OCI-LY3 (cell line): ENCODE data around the gene CD320.

Source experiments
- H2AFZ ChIP-seq: fragments of 200-600, 300-600 bp; shearing (Covaris generic); 2 replicates; pipeline ENCODE4 v1.6.0; 2014; ENCODE audit warnings: antibody characterized with exemption, low read depth, low read length
- H3K27ac ChIP-seq: fragments of 200-600, 300-600 bp; sonication (generic); 2 replicates; pipeline ENCODE4 v1.5.1; 2014; ENCODE audit warnings: mild to moderate bottlenecking, low read length, moderate library complexity, mixed read lengths
- H3K27me3 ChIP-seq: fragments of 200-600, 300-600 bp; sonication (generic); 2 replicates; pipeline ENCODE4 v1.6.1; 2014; ENCODE audit warnings: low read depth, low read length, mixed read lengths
- H3K36me3 ChIP-seq: fragments of 200-600, 300-600 bp; sonication (generic); replicated peaks from 2 replicates; pipeline ENCODE3; 2014; ENCODE audit warnings: low read depth, low read length, mixed read lengths
- H3K4me1 ChIP-seq: fragments of 300-600, 200-600 bp; sonication (generic); 2 replicates; pipeline ENCODE4 v1.6.1; 2014; ENCODE audit warnings: low read length, mixed read lengths
- H3K4me2 ChIP-seq: fragments of 200-600, 300-600 bp; sonication (generic); 2 replicates; pipeline ENCODE4 v1.6.1; 2014; ENCODE audit warnings: low read length, mixed read lengths
- H3K4me3 ChIP-seq: fragments of 300-600, 200-600 bp; sonication (generic); 2 replicates; pipeline ENCODE4 v1.5.1; 2014; ENCODE audit warnings: antibody characterized with exemption, mild to moderate bottlenecking, low read length, moderate library complexity
- H3K79me2 ChIP-seq: fragments of 300-600, 200-600 bp; shearing (Covaris generic); 2 replicates; pipeline ENCODE4 v1.6.1; 2014; ENCODE audit warnings: mild to moderate bottlenecking, low read length, mixed read lengths
- H3K9ac ChIP-seq: fragments of 300-600, 200-600 bp; shearing (Covaris generic); 2 replicates; pipeline ENCODE4 v1.6.0; 2014; ENCODE audit warnings: mild to moderate bottlenecking, low read length, moderate library complexity
- H3K9me3 ChIP-seq: fragments of 200-600, 300-600 bp; shearing (Covaris generic); 2 replicates; pipeline ENCODE4 v1.6.1; 2014; ENCODE audit warnings: low read length, mixed read lengths; ENCODE audit not compliant: insufficient read depth
- H4K20me1 ChIP-seq: fragments of 200-600, 300-600 bp; sonication (generic); 2 replicates; pipeline ENCODE4 v1.6.1; 2016; ENCODE audit warnings: low read length, mixed read lengths; ENCODE audit not compliant: insufficient read depth
- CTCF ChIP-seq: fragments of 200-600, 300-600 bp; sonication (generic); IDR thresholded peaks from 2 replicates; pipeline ENCODE4 v1.5.1; 2014; ENCODE audit warnings: antibody characterized with exemption, low read length, low read depth
- EZH2phosphoT487 ChIP-seq: fragments of 200-600 bp; shearing (Covaris generic); IDR thresholded peaks from 2 replicates; pipeline ENCODE4 v1.6.1; 2018; ENCODE audit warnings: antibody characterized with exemption, mixed run types, low read depth

Gene CD320

GRCh38 chr19:8331263-8331845 lies 23.2 kb upstream of the CD320 start:
- H2AFZ ChIP-seq, result no peak overlapping the region
- TF ChIP-seq EZH2phosphoT487 (no peak), CTCF (no peak)
- H3K36me3 ChIP-seq, result no peaks in the 10 kb centered on the region
- no peak overlapping the region for H3K4me3 ChIP-seq
- no peaks in the 10 kb centered on the region for H3K79me2 ChIP-seq
- no peak overlapping the region for H3K4me2 ChIP-seq
- no peaks in the 10 kb centered on the region for H3K27me3 ChIP-seq
- H3K27ac ChIP-seq, result no peak overlapping the region
- no peaks in the 10 kb centered on the region for H3K4me1 ChIP-seq
- no peaks in the 10 kb centered on the region for H4K20me1 ChIP-seq
- no peaks in the 10 kb centered on the region for H3K9me3 ChIP-seq
- H3K9ac ChIP-seq, result no peak overlapping the region

DNA sequence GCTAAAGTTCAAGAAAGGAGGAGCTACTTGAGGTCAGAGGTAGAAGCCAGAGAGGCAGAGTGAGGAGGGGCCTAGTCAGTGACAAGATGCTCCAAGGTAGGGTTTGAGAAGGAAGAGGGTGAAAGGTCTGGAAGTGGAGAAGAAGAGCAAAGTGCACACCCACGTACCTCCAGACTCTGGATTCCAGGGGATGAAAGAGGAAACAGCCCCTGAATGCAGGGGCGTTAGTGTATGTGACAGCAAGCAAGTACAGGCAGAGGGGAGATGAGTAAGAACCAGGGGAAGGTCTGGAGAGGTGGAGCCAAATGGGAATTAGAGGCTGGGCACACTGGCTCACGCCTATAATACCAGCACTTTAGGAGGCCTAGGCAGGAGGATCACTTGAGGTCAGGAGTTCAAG lies 21.8 kb upstream of the CD320 start:
- TF ChIP-seq EZH2phosphoT487 (no peak), CTCF (no peak)
- no peaks in the 10 kb centered on the region for H3K36me3 ChIP-seq
- H3K4me3 ChIP-seq, result no peak overlapping the region
- H3K4me1 ChIP-seq, result no peaks in the 10 kb centered on the region
- no peak overlapping the region for H2AFZ ChIP-seq
- no peaks in the 10 kb centered on the region for H4K20me1 ChIP-seq
- H3K9me3 ChIP-seq, result no peaks in the 10 kb centered on the region
- no peak overlapping the region for H3K9ac ChIP-seq
- no peaks in the 10 kb centered on the region for H3K79me2 ChIP-seq
- H3K27me3 ChIP-seq, result no peaks in the 10 kb centered on the region
- no peak overlapping the region for H3K27ac ChIP-seq
- H3K4me2 ChIP-seq, result no peak overlapping the region

GRCh38 chr19:8325454-8325853 lies 17.3 kb upstream of the CD320 start:
- Histone ChIP-seq H3K4me1 (peaks cover 14% of the 10 kb centered on the region), H3K27me3 (no peaks in the 10 kb centered on the region), H3K4me3 (no peak overlapping the region), H3K36me3 (peaks cover 32% of the 10 kb centered on the region), H3K79me2 (peaks cover 31% of the 10 kb centered on the region), H3K9ac (no peak overlapping the region), H3K27ac (no peak overlapping the region), H2AFZ (no peak overlapping the region), H3K9me3 (no peaks in the 10 kb centered on the region), H4K20me1 (peaks cover 15% of the 10 kb centered on the region), H3K4me2 (no peak overlapping the region)
- TF ChIP-seq CTCF, result no peak
- TF ChIP-seq EZH2phosphoT487, result no peak

DNA sequence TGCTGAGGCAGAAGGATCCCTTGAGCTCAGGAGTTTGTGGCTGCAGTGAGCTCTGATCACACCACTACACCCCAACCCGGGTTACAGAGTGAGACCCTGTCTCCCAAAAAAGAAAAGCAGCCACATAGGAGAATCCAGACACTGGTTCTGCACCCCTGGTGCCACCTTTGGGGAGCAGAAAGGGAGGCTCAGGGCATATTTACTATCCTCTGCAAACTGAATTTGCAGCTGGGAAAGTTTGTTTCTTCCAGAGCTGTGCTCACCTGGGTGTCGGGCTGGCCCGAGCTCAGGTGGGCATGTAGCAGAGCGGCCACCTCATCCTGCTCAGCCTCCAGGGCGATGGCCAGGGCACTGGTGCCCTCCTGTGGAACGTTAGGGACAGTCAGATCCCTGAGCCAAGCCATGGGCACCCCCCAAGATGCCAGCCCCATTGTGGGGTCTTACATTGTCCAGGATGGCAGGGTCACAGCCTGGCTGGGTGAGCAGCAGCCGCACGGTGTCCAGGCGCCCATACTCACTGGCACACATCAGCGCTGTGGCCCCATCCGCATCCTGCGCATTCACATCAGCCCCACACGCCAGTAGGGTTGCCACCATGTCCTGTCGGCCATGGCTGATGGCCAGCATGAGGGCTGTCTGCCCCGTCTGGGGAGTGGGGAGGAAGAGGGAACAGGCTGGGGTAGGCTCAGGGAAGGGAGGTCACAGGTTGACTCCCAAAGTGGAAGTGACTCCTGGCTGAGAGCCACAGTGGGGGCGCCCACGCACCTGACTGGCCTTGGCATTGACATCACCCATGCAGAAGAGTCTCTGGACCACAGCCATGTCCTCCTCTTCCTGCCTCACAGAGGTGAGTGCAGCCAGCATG lies 16.3 kb upstream of the CD320 start:
- H3K4me3 ChIP-seq, result no peak overlapping the region
- H3K4me1 ChIP-seq, result peaks cover 23% of the 10 kb centered on the region
- no peaks in the 10 kb centered on the region for H3K9me3 ChIP-seq
- peaks cover 32% of the 10 kb centered on the region for H3K36me3 ChIP-seq
- no peaks in the 10 kb centered on the region for H3K27me3 ChIP-seq
- no peak overlapping the region for H3K9ac ChIP-seq
- H2AFZ ChIP-seq, result no peak overlapping the region
- peaks cover 41% of the 10 kb centered on the region for H3K79me2 ChIP-seq
- no peak overlapping the region for H3K4me2 ChIP-seq
- no peak overlapping the region for H3K27ac ChIP-seq
- peaks cover 15% of the 10 kb centered on the region for H4K20me1 ChIP-seq
- peak; percentile 5; the same call in 1 of the 2 replicates for TF ChIP-seq CTCF
- TF ChIP-seq EZH2phosphoT487, result no peak
